Kidney (tissue), 14 donors: ENCODE data around the gene SMYD3. TPM values are rescaled to one million over a fixed set of nuclear protein-coding genes. Genes with fewer than 3 reads are reported as not detected.
"Not testable (repeated sequence)": the region's sequence is repeated elsewhere in the genome, so short reads cannot be mapped to it uniquely, and the experiment has no call there.

Source experiments
- DNase-seq, 5 donors: peaks; one replicate each; pipeline ENCODE4 v3.0.0-alpha.2; 2013 to 2020
- FAIRE-seq: peaks from 2 replicates; lab custom pipeline; 2012; peaks lifted over from hg19 to GRCh38; lab: Jason Lieb, UNC
- H3K27ac ChIP-seq, 2 donors: one replicate each; pipeline ENCODE4 v1.7.0; 2013; ENCODE audit warnings: low read depth in 2 of 2, low read length in 2 of 2, inconsistent platforms in 1 of 2
- H3K27me3 ChIP-seq: one replicate; pipeline ENCODE4 v1.7.1; 2013; ENCODE audit warnings: low read length, inconsistent platforms; ENCODE audit not compliant: control insufficient read depth, insufficient read depth
- H3K36me3 ChIP-seq, 3 donors: one replicate each; pipeline versions ENCODE4 v1.7.0 to v1.7.1; 2013; ENCODE audit warnings: low read length in 3 of 3, control low read depth in 1 of 3, inconsistent platforms in 1 of 3; ENCODE audit not compliant: insufficient read depth in 3 of 3, control insufficient read depth in 2 of 3
- H3K4me1 ChIP-seq, 3 donors: one replicate each; pipeline versions ENCODE4 v1.7.0 to v1.7.1; 2013; ENCODE audit warnings: low read length in 3 of 3, inconsistent platforms in 1 of 3, low read depth in 1 of 3; ENCODE audit not compliant: control insufficient read depth in 2 of 3, insufficient read depth in 2 of 3
- H3K4me3 ChIP-seq, 3 donors: one replicate each; pipeline versions ENCODE4 v1.7.0 to v1.8.1; 2013; ENCODE audit warnings: low read length in 3 of 3, control low read depth in 1 of 3, inconsistent platforms in 1 of 3
- H3K9ac ChIP-seq, 3 donors: one replicate each; pipeline versions ENCODE4 v1.7.0 to v1.7.1; 2013; ENCODE audit warnings: low read length in 3 of 3, control low read depth in 1 of 3, inconsistent platforms in 1 of 3
- H3K9me3 ChIP-seq, 3 donors: one replicate each; pipeline versions ENCODE4 v1.7.0 to v1.7.1; 2013; ENCODE audit warnings: low read length in 3 of 3, control low read depth in 1 of 3, inconsistent platforms in 1 of 3; ENCODE audit not compliant: control insufficient read depth in 2 of 3, insufficient read depth in 1 of 3
- intact Hi-C: fragments of 100-400 bp; cut with DNase I; formaldehyde crosslinking; loops from one replicate; pipeline ENCODE4 v1.11.1; 2022
- polyA plus RNA-seq: library from polyadenylated mRNA; stranded (reverse); fragments of 350-450 nt; fragmentation: Illumina TruSeq; extraction: RNeasy Lipid Tissue Mini Kit (QIAGEN cat#74804); gene quantifications from one replicate; pipeline ENCODE4 v1.2.3, GENCODE V29; 2014; ENCODE audit warnings: low read depth, low replicate concordance; ENCODE audit not compliant: insufficient read depth
- total RNA-seq: library from RNA; stranded (reverse); fragmentation: NEBNext Ultra II Directional; extraction: Animal tissue kit (Norgen Biotek cat#: 25700); gene quantifications from one replicate; pipeline ENCODE4 v1.2.1, GENCODE V29; 2021
- TF ChIP-seq, protein P1 (sequence below): IDR thresholded peaks from 3 replicates; pipeline ENCODE4 v1.5.1; 2012; ENCODE audit warnings: mild to moderate bottlenecking, moderate library complexity, borderline replicate concordance; ENCODE audit not compliant: insufficient read depth; ENCODE audit errors: extremely low read depth
- donor health status: control.
- donor health status: control.
- donor health status: control.
- donor health status: control.
- donor health status: control.
- donor health status: DM: yes; HTN: yes; CAD: no.
- donor health status: Normal renal cell carcinoma (clear cell type).

The SMYD3 gene
- total and polyA plus RNA-seq, 2 donors from 2014 or later: 23.3 to 23.9 TPM

DNA sequence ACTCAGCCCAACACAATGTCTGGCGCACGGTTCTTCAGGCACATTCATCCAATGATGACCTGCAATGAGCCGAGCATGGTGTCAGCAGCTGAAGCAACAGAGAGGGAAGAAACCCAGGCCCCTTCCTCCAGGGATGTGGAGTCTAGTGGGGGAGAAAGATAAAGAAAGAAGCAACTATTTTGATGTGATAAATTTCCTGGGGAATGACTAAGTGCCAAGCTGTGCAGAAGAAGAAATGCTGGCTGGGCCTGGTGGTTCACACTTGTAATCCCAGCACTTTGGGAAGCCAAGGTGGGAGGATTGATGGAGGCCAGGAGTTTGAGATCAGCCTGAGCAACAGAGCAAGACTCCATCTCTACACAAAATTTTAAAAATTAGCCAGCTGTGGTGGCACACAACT lies 790.5 kb downstream of the SMYD3 start:
- H3K9me3 ChIP-seq: no peaks in the 10 kb centered on the region
- H3K9ac ChIP-seq: no peak overlapping the region
- no peaks in the 10 kb centered on the region for H3K36me3 ChIP-seq
- no peak overlapping the region for H3K4me3 ChIP-seq
- FAIRE-seq: no peak
- TF ChIP-seq, protein P1, sequence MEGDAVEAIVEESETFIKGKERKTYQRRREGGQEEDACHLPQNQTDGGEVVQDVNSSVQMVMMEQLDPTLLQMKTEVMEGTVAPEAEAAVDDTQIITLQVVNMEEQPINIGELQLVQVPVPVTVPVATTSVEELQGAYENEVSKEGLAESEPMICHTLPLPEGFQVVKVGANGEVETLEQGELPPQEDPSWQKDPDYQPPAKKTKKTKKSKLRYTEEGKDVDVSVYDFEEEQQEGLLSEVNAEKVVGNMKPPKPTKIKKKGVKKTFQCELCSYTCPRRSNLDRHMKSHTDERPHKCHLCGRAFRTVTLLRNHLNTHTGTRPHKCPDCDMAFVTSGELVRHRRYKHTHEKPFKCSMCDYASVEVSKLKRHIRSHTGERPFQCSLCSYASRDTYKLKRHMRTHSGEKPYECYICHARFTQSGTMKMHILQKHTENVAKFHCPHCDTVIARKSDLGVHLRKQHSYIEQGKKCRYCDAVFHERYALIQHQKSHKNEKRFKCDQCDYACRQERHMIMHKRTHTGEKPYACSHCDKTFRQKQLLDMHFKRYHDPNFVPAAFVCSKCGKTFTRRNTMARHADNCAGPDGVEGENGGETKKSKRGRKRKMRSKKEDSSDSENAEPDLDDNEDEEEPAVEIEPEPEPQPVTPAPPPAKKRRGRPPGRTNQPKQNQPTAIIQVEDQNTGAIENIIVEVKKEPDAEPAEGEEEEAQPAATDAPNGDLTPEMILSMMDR: no peak
- no peak overlapping the region for H3K27ac ChIP-seq
- DNase-seq: no peak
- no peaks in the 10 kb centered on the region for H3K27me3 ChIP-seq
- no peaks in the 10 kb centered on the region for H3K4me1 ChIP-seq
- intact Hi-C loops: no loop called here

DNA sequence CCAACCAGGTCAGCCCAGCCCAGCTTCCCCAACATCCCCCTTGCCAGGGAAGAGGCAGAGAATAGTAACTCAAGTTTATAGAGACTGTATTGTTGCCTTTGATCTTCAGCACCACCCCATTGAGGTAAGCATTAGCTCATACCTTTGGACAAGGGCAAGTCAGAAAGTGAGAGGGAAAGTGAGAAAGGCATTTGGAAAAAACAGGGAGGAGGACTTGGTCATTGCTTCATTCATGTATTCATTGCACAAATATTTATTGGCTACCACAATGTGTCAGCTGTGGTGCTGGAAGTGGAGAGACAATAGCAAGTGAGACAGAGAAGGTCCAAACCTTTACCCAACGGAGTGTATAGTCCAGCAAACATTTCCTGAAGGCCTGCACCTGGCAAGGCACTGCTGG lies 791.1 kb downstream of the SMYD3 start:
- Histone ChIP-seq H3K9me3 (no peaks in the 10 kb centered on the region), H3K4me3 (no peak overlapping the region), H3K27me3 (no peaks in the 10 kb centered on the region), H3K27ac (no peak overlapping the region), H3K9ac (no peak overlapping the region), H3K36me3 (no peaks in the 10 kb centered on the region), H3K4me1 (no peaks in the 10 kb centered on the region)
- FAIRE-seq (no peak), DNase-seq (peak in 1 of 5 donors; percentile 13)
- intact Hi-C loops: no loop called here
- TF ChIP-seq, protein P1: no peak

DNA sequence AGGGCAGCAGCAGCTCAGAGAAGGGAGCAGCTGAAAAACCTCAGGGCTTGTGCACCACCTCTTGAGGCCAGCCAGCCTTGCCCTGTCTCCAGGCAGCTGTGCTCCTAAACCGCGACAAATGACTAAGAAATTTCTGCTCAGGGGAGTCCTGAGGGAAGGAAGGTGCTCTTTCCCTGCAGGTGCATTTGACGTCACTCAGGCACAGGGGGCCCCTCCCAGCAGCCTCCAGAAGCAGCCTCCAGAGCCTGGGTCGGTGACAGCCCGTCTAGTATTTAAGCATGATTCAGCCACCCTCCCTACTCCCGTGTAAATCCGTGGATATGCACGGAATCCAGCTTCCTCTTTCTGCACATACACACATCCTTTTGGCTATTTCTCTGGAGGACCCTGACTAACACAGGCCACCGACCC lies 791.8 kb downstream of the SMYD3 start:
- TF ChIP-seq, protein P1: no peak
- Histone ChIP-seq H3K4me1 (no peaks in the 10 kb centered on the region), H3K27ac (no peak overlapping the region), H3K9ac (no peak overlapping the region), H3K27me3 (no peaks in the 10 kb centered on the region), H3K4me3 (no peak overlapping the region), H3K36me3 (no peaks in the 10 kb centered on the region), H3K9me3 (no peaks in the 10 kb centered on the region)
- DNase-seq: peak in 2 of 5 donors; percentile 34 to 43
- intact Hi-C loops: no loop called here
- no peak for FAIRE-seq

DNA sequence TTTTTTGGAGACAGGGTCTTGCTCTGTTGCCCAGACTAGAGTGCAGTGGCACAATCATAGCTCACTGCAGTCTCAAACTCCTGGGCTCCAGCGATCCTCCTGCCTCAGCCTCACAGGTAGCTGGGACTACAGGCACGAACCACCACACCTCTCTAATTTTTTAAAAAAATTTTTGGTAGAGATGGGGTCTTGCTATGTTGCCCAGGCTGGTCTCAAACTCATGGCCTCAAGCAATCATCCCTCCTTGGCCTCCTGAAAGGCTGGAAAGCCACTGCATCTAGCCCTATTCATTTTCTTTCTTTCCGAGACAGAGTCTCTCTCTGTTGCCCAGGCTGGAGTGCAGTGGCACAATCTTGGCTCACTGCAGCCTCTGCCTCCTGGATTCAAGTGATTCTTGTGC lies 793.1 kb downstream of the SMYD3 start:
- DNase-seq, H3K4me3 ChIP-seq, FAIRE-seq, H3K9me3 ChIP-seq, intact Hi-C loops, H3K27ac ChIP-seq, H3K36me3 ChIP-seq, H3K4me1 ChIP-seq, H3K9ac ChIP-seq, H3K27me3 ChIP-seq: not testable (repeated sequence)
